AG09319 (cell line): ENCODE results near the gene SUGT1.
"Not testable (repeated sequence)": the region's sequence is repeated elsewhere in the genome, so short reads cannot be mapped to it uniquely, and the experiment has no call there.

Experiments
- DNase-seq: peaks from one replicate; pipeline ENCODE4 v3.0.0-alpha.2; 2010; ENCODE audit warnings: low read depth; ENCODE audit errors: extremely low read depth
- TF ChIP-seq, protein P1 (sequence below): IDR thresholded peaks from 2 replicates; pipeline ENCODE4 v1.5.1; 2011; ENCODE audit warnings: low read depth, mild to moderate bottlenecking, inconsistent platforms, low read length, moderate library complexity

SUGT1 gene

GRCh38 chr13:52673465-52673864 lies 20.8 kb downstream of the SUGT1 start:
- TF ChIP-seq, protein P1, sequence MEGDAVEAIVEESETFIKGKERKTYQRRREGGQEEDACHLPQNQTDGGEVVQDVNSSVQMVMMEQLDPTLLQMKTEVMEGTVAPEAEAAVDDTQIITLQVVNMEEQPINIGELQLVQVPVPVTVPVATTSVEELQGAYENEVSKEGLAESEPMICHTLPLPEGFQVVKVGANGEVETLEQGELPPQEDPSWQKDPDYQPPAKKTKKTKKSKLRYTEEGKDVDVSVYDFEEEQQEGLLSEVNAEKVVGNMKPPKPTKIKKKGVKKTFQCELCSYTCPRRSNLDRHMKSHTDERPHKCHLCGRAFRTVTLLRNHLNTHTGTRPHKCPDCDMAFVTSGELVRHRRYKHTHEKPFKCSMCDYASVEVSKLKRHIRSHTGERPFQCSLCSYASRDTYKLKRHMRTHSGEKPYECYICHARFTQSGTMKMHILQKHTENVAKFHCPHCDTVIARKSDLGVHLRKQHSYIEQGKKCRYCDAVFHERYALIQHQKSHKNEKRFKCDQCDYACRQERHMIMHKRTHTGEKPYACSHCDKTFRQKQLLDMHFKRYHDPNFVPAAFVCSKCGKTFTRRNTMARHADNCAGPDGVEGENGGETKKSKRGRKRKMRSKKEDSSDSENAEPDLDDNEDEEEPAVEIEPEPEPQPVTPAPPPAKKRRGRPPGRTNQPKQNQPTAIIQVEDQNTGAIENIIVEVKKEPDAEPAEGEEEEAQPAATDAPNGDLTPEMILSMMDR, result no peak
- DNase-seq, result no peak

DNA sequence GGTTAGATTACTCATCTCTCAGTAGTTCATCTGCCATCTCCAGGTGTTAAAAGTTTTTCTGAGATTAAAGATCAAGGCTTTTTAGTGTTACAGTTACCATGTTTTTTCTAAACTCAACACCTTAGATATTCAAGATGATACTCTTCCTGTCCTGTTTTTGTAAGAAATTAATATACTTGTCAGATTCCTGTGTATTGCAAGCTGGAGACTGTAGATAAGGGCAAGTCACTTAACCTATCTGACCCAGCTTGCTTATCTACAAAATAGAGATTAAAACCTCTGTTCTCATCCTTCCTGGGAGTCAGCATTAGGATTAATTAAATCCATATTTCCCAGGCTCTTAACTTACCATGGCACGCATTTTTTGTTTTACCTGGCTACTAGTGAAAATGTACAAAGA lies 25.2 kb downstream of the SUGT1 start:
- TF ChIP-seq, protein P1, result no peak
- DNase-seq, result no peak

DNA sequence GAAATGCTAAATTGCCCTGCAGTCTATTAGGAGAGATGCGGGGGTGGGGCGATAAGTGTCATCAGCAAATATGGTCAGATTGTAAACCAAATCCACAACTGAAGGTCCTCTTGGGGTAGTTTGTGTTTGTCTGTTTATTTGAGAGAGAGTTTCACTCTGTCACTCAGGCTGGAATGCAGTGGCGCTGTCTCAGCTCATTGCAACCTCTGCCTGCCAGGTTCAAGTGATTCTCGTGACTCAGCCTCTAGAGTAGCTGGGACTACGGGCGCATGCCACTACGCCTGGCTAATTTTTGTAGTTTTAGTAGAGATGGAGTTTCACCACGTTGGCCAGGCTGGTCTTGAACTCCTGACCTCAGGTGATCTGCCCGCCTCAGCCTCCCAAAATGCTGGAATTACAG lies 33.2 kb downstream of the SUGT1 start:
- not testable (repeated sequence) for DNase-seq

GRCh38 chr13:52686376-52686775 lies 33.7 kb downstream of the SUGT1 start:
- TF ChIP-seq, protein P1, result no peak
- no peak for DNase-seq

GRCh38 chr13:52695856-52696255 lies 43.2 kb downstream of the SUGT1 start:
- TF ChIP-seq, protein P1, result no peak
- peak; percentile 15 for DNase-seq

GRCh38 chr13:52696566-52696965 lies 43.9 kb downstream of the SUGT1 start:
- TF ChIP-seq, protein P1, result no peak
- no peak for DNase-seq

GRCh38 chr13:52701728-52702465 lies 49.3 kb downstream of the SUGT1 start:
- TF ChIP-seq, protein P1, result no peak
- DNase-seq, result no peak

GRCh38 chr13:52703482-52703881 lies 50.8 kb downstream of the SUGT1 start:
- no peak for DNase-seq
- TF ChIP-seq, protein P1, result no peak
